NCI-H1417 treated with DMSO at 0.1 percent for 48 hours (cell line): ENCODE data around the gene OR8G1.
"Not testable (repeated sequence)": the region's sequence is repeated elsewhere in the genome, so short reads cannot be mapped to it uniquely, and the experiment has no call there.

ENCODE experiments used
- DNase-seq: peaks from one replicate; lab custom pipeline; 2025; lab: John Stamatoyannopoulos, UW

The OR8G1 gene

GRCh38 chr11:124238512-124238911 is 2.4 kb upstream of the OR8G1 start:
- no peak for DNase-seq

GRCh38 chr11:124249869-124250268 is 9.0 kb downstream of the OR8G1 start:
- DNase-seq, result not testable (repeated sequence)

GRCh38 chr11:124256076-124256475 is 15.2 kb downstream of the OR8G1 start, which contains the start of gene OR8G5:
Gene OR8G5 (plus strand): TSS chr11:124256376. CDS start chr11:124264932, 8,556 bp downstream.
- no peak for DNase-seq

- not testable (repeated sequence) for DNase-seq
These were observed 24.1 kb downstream of the OR8G1 start for GRCh38 chr11:124265041-124265440.

GRCh38 chr11:124270886-124271285 is 30.0 kb downstream of the OR8G1 start:
- not testable (repeated sequence) for DNase-seq

GRCh38 chr11:124274000-124274399 is 33.1 kb downstream of the OR8G1 start:
- no peak for DNase-seq

- DNase-seq, result no peak
These were observed 35.2 kb downstream of the OR8G1 start for GRCh38 chr11:124276081-124276480.

- DNase-seq, result no peak
These were observed 36.3 kb downstream of the OR8G1 start for GRCh38 chr11:124277207-124277606.

- no peak for DNase-seq
These were observed 36.9 kb downstream of the OR8G1 start for GRCh38 chr11:124277804-124278203.

- no peak for DNase-seq
These were observed 37.4 kb downstream of the OR8G1 start for GRCh38 chr11:124278261-124278660.

- DNase-seq, result no peak
These were observed 44.9 kb downstream of the OR8G1 start for GRCh38 chr11:124285610-124286344.

- no peak for DNase-seq
These were observed 53.8 kb downstream of the OR8G1 start for GRCh38 chr11:124294687-124295086.

- no peak for DNase-seq
These were observed 55.1 kb downstream of the OR8G1 start for GRCh38 chr11:124296016-124296415.

GRCh38 chr11:124297921-124298320 is 57.0 kb downstream of the OR8G1 start:
- DNase-seq, result no peak

GRCh38 chr11:124301548-124301947 is 60.7 kb downstream of the OR8G1 start:
- no peak for DNase-seq

GRCh38 chr11:124302347-124303125 is 61.6 kb downstream of the OR8G1 start:
- no peak for DNase-seq
